ENCODE data around the gene ENOX1.

ENOX1 gene

GRCh38 chr13:43295825-43296564 lies 490.8 kb downstream of the ENOX1 start:
- no peak overlapping the region for H3K4me3 ChIP-seq
- H3K4me1 ChIP-seq = no peaks in the 10 kb centered on the region
- H3K36me3 ChIP-seq = no peaks in the 10 kb centered on the region
- no peaks in the 10 kb centered on the region for H3K9me3 ChIP-seq
- H3K27ac ChIP-seq = no peak overlapping the region
- no peak for DNase-seq
- H3K27me3 ChIP-seq = no peaks in the 10 kb centered on the region
- intact Hi-C loops (cut with DNase I; ENCODE audit: low total_unique reads) = loop anchor here (5.0 kb wide), 1 partner anchor 571 kb away; no protein-coding TSS in a partner anchor
- TF ChIP-seq CTCF (IDR thresholded peaks at IDR 0.05) = no peak

- Histone ChIP-seq H3K27ac (no peak overlapping the region), H3K4me3 (no peak overlapping the region), H3K36me3 (no peaks in the 10 kb centered on the region), H3K27me3 (no peaks in the 10 kb centered on the region), H3K4me1 (no peaks in the 10 kb centered on the region), H3K9me3 (no peaks in the 10 kb centered on the region)
- TF ChIP-seq CTCF (IDR thresholded peaks at IDR 0.05) = no peak
- no peak for DNase-seq
- intact Hi-C loops (cut with DNase I; ENCODE audit: low total_unique reads) = loop anchor here (5.0 kb wide), 1 partner anchor 572 kb away; no protein-coding TSS in a partner anchor
Measured at GRCh38 chr13:43295321-43295720, 491.5 kb downstream of the ENOX1 start.

- peaks cover 0 to 2% (median 0%) of the 10 kb centered on the region in 4 donors for H3K4me1 ChIP-seq
- no peak overlapping the region for H3K27ac ChIP-seq
- H3K9me3 ChIP-seq = no peaks in the 10 kb centered on the region
- DNase-seq = no peak
- no peak overlapping the region for H3K4me3 ChIP-seq
- no peaks in the 10 kb centered on the region for H3K27me3 ChIP-seq
- intact Hi-C loops (cut with DNase I; ENCODE audit: low total_unique reads) = no loop called here
- H3K36me3 ChIP-seq = no peaks in the 10 kb centered on the region
- TF ChIP-seq CTCF (IDR thresholded peaks at IDR 0.05) = no peak
Measured at GRCh38 chr13:43294412-43294811, 492.4 kb downstream of the ENOX1 start.

GRCh38 chr13:43293986-43294385 lies 492.8 kb downstream of the ENOX1 start:
- Histone ChIP-seq H3K4me3 (no peak overlapping the region), H3K27ac (no peak overlapping the region), H3K9me3 (no peaks in the 10 kb centered on the region), H3K4me1 (peaks cover 0 to 3% (median 0%) of the 10 kb centered on the region in 4 donors), H3K27me3 (no peaks in the 10 kb centered on the region), H3K36me3 (no peaks in the 10 kb centered on the region)
- intact Hi-C loops (cut with DNase I; ENCODE audit: low total_unique reads) = no loop called here
- no peak for DNase-seq
- TF ChIP-seq CTCF (IDR thresholded peaks at IDR 0.05) = no peak

GRCh38 chr13:43293561-43293960 lies 493.2 kb downstream of the ENOX1 start:
- TF ChIP-seq CTCF (IDR thresholded peaks at IDR 0.05) = no peak
- H3K36me3 ChIP-seq = no peaks in the 10 kb centered on the region
- intact Hi-C loops (cut with DNase I; ENCODE audit: low total_unique reads) = no loop called here
- no peak overlapping the region for H3K27ac ChIP-seq
- H3K4me3 ChIP-seq = no peak overlapping the region
- no peaks in the 10 kb centered on the region for H3K27me3 ChIP-seq
- no peaks in the 10 kb centered on the region for H3K9me3 ChIP-seq
- peaks cover 0 to 3% (median 0%) of the 10 kb centered on the region in 4 donors for H3K4me1 ChIP-seq
- no peak for DNase-seq

All from tibial artery (tissue), 4 donors.